Spleen (tissue), 11 donors: ENCODE data around the gene ISOC1. TPM values are rescaled to one million over a fixed set of nuclear protein-coding genes. Genes with fewer than 3 reads are reported as not detected.

Source experiments
- DNase-seq: peaks from one replicate; pipeline ENCODE4 v3.0.0-alpha.2; 2020
- H3K27ac ChIP-seq, 8 donors: fragments of 200-600 bp; sonication (generic) in 7 of 8; 1 replicate in 4 of 8; 2 replicates in 4 of 8; pipeline versions ENCODE4 v1.5.0 to v1.8.0; 2016 to 2021; ENCODE audit warnings: inconsistent platforms in 4 of 8, mild to moderate bottlenecking in 4 of 8, moderate library complexity in 1 of 8
- H3K27me3 ChIP-seq, 7 donors: fragments of 200-600 bp; sonication (generic) in 6 of 7; replicated peaks in 1 of 7; 1 replicate in 4 of 7; 2 replicates in 3 of 7; pipeline versions ENCODE4 v1.5.0 to v1.8.0; 2016 to 2021; ENCODE audit warnings: inconsistent platforms in 3 of 7, mild to moderate bottlenecking in 1 of 7
- H3K36me3 ChIP-seq, 6 donors: fragments of 200-600 bp; sonication (generic) in 5 of 6; 1 replicate in 4 of 6; 2 replicates in 2 of 6; pipeline versions ENCODE4 v1.5.0 to v1.8.0; 2016 to 2021; ENCODE audit warnings: inconsistent platforms in 2 of 6
- H3K4me1 ChIP-seq, 6 donors: fragments of 200-600 bp; sonication (generic) in 5 of 6; 1 replicate in 3 of 6; 2 replicates in 3 of 6; pipeline versions ENCODE4 v1.5.0 to v1.8.0; 2016 to 2021; ENCODE audit warnings: inconsistent platforms in 3 of 6
- H3K4me3 ChIP-seq, 8 donors: fragments of 200-600 bp; sonication (generic) in 7 of 8; 1 replicate in 4 of 8; 2 replicates in 4 of 8; pipeline versions ENCODE4 v1.5.0 to v1.8.0; 2016 to 2021; ENCODE audit warnings: inconsistent platforms in 4 of 8, mild to moderate bottlenecking in 4 of 8, moderate library complexity in 2 of 8
- H3K9me3 ChIP-seq, 8 donors: fragments of 200-600 bp; sonication (generic) in 7 of 8; 1 replicate in 4 of 8; 2 replicates in 4 of 8; pipeline versions ENCODE4 v1.5.0 to v1.8.0; 2016 to 2021; ENCODE audit warnings: inconsistent platforms in 4 of 8
- CTCF ChIP-seq, 11 experiments: fragments of 200-600 bp in 7 of 11; fragments of 450-650 bp in 4 of 11; sonication (generic) in 4 of 11; IDR thresholded peaks in 8 of 11; conservative IDR thresholded peaks in 3 of 11; 1 replicate in 7 of 11; 2 replicates in 4 of 11; pipeline versions ENCODE4 v1.4.0 to v1.8.0; 2016 to 2021; ENCODE audit warnings: antibody characterized with exemption in 11 of 11, inconsistent platforms in 4 of 11, mild to moderate bottlenecking in 1 of 11
- POLR2A ChIP-seq, 3 donors: fragments of 450-650 bp; IDR thresholded peaks; one replicate each; pipeline ENCODE4 v1.5.1; 2017; ENCODE audit warnings: antibody characterized with exemption in 3 of 3, mild to moderate bottlenecking in 1 of 3
- POLR2AphosphoS5 ChIP-seq, 3 donors: sonication (generic); formaldehyde crosslinking; IDR thresholded peaks; one replicate each; pipeline ENCODE4 v1.5.1; 2017; ENCODE audit warnings: antibody characterized with exemption in 3 of 3
- WGBS, 5 donors: extraction: QIAGEN DNeasy Blood & Tissue Kit in 3 of 5; methylation state at CpG; one replicate each; pipeline versions ENCODE4 v1.1.5 to v1.1.7; 2013 to 2018; 5-methylcytosine and 5-hydroxymethylcytosine counted together
- intact Hi-C: fragments of 100-400 bp; cut with DNase I; formaldehyde crosslinking; loops from one replicate; pipeline ENCODE4 v1.15.0; 2023; ENCODE audit warnings: low total_unique reads
- polyA plus RNA-seq, 3 donors: library from polyadenylated mRNA; stranded (reverse); fragments of 200-250 nt; gene quantifications; one replicate each; pipeline ENCODE4 v1.2.1, GENCODE V29; 2013
- total RNA-seq, 7 donors: library from RNA; depleted of rRNA in 3 of 7; stranded (reverse); fragments of >200 nt in 3 of 7; fragmentation: NEBNext Ultra II Directional in 4 of 7; extraction: Animal tissue kit (Norgen Biotek cat#: 25700) in 4 of 7; gene quantifications; one replicate each; pipeline versions ENCODE4 v1.1.0 to v1.2.1, GENCODE V29; 2016 to 2021
- donor health status: healthy with polysubstance abuse.
- donor health status: DM: no; HTN: no; CAD: no; lungs with moderate emphysema.
- donor health status: DM: no; HTN: no; CAD: no.
- donor health status: Bipolar disorder and iron deficiency.
- donor health status: healthy.
- donor health status: DM: no; HTN: no; CAD: no.
- donor health status: DM: yes; HTN: yes; CAD: no.

ISOC1 gene
- total and polyA plus RNA-seq, 10 donors, result 7.2 to 22.9 (median 12.4) TPM

- H3K27ac ChIP-seq, result no peak overlapping the region
- no peak overlapping the region for H3K4me3 ChIP-seq
- no peak for TF ChIP-seq CTCF (IDR thresholded peaks at IDR 0.05 in 8 of 11, conservative IDR thresholded peaks at IDR 0.05 in 3 of 11)
- no peak for TF ChIP-seq POLR2A (IDR thresholded peaks at IDR 0.05)
- no peak for TF ChIP-seq POLR2AphosphoS5 (IDR thresholded peaks at IDR 0.05)
- WGBS, 5 donors, result 64 to 77% (median 71%) methylated on average over 2 of the region's 2 CpGs
- H3K9me3 ChIP-seq, result peaks cover 2 to 17% (median 11%) of the 10 kb centered on the region in 8 donors
- no peaks in the 10 kb centered on the region for H3K36me3 ChIP-seq
- intact Hi-C loops, result no loop called here
- no peak for DNase-seq
- no peaks in the 10 kb centered on the region for H3K27me3 ChIP-seq
- no peaks in the 10 kb centered on the region for H3K4me1 ChIP-seq
Measured at GRCh38 chr5:129049126-129049799, 45.3 kb upstream of the ISOC1 start.

GRCh38 chr5:129051283-129051682 lies 43.3 kb upstream of the ISOC1 start:
- no peak for DNase-seq
- intact Hi-C loops, result no loop called here
- H3K9me3 ChIP-seq, result no peaks in the 10 kb centered on the region

GRCh38 chr5:129053438-129053837 lies 41.1 kb upstream of the ISOC1 start:
- DNase-seq, result no peak
- TF ChIP-seq POLR2A (IDR thresholded peaks at IDR 0.05) (no peak), POLR2AphosphoS5 (IDR thresholded peaks at IDR 0.05) (no peak), CTCF (IDR thresholded peaks at IDR 0.05 in 8 of 11, conservative IDR thresholded peaks at IDR 0.05 in 3 of 11) (no peak)
- Histone ChIP-seq H3K9me3 (peaks cover 0 to 7% (median 1%) of the 10 kb centered on the region in 8 donors), H3K4me3 (no peak overlapping the region), H3K4me1 (no peaks in the 10 kb centered on the region), H3K27ac (no peak overlapping the region), H3K36me3 (no peaks in the 10 kb centered on the region), H3K27me3 (no peaks in the 10 kb centered on the region)
- intact Hi-C loops, result no loop called here

More at GRCh38 chr5:129051283-129051682, 43.3 kb upstream of the ISOC1 start:
- TF ChIP-seq POLR2A (IDR thresholded peaks at IDR 0.05) (no peak), POLR2AphosphoS5 (IDR thresholded peaks at IDR 0.05) (no peak), CTCF (IDR thresholded peaks at IDR 0.05 in 8 of 11, conservative IDR thresholded peaks at IDR 0.05 in 3 of 11) (no peak)
- Histone ChIP-seq H3K27me3 (no peaks in the 10 kb centered on the region), H3K4me3 (no peak overlapping the region), H3K27ac (no peak overlapping the region), H3K4me1 (no peaks in the 10 kb centered on the region), H3K36me3 (no peaks in the 10 kb centered on the region)
- 67 to 85% (median 75%) methylated on average over 4 of the region's 4 CpGs for WGBS, 5 donors

- Histone ChIP-seq H3K36me3 (no peaks in the 10 kb centered on the region), H3K27ac (no peak overlapping the region), H3K4me3 (no peak overlapping the region), H3K27me3 (no peaks in the 10 kb centered on the region), H3K4me1 (no peaks in the 10 kb centered on the region), H3K9me3 (peaks cover 0 to 7% (median 1%) of the 10 kb centered on the region in 8 donors)
- WGBS, 5 donors, result 77 to 93% (median 78%) methylated on average over 3 of the region's 3 CpGs
- TF ChIP-seq POLR2A (IDR thresholded peaks at IDR 0.05) (no peak), CTCF (IDR thresholded peaks at IDR 0.05 in 8 of 11, conservative IDR thresholded peaks at IDR 0.05 in 3 of 11) (no peak), POLR2AphosphoS5 (IDR thresholded peaks at IDR 0.05) (no peak)
- no peak for DNase-seq
- intact Hi-C loops, result no loop called here
Measured at GRCh38 chr5:129057329-129057728, 37.2 kb upstream of the ISOC1 start.
